HPDE6-E6E7 (cell line): Measurements from ENCODE around the gene SPAG8.
A peak's percentile ranks its signal among the peaks of the same experiment; 100 is the strongest.

Experiments used
- DNase-seq: peaks from one replicate; pipeline ENCODE4 v3.0.0; 2011; ENCODE audit warnings: missing footprints; ENCODE audit errors: extremely low spot score

The SPAG8 gene

DNA sequence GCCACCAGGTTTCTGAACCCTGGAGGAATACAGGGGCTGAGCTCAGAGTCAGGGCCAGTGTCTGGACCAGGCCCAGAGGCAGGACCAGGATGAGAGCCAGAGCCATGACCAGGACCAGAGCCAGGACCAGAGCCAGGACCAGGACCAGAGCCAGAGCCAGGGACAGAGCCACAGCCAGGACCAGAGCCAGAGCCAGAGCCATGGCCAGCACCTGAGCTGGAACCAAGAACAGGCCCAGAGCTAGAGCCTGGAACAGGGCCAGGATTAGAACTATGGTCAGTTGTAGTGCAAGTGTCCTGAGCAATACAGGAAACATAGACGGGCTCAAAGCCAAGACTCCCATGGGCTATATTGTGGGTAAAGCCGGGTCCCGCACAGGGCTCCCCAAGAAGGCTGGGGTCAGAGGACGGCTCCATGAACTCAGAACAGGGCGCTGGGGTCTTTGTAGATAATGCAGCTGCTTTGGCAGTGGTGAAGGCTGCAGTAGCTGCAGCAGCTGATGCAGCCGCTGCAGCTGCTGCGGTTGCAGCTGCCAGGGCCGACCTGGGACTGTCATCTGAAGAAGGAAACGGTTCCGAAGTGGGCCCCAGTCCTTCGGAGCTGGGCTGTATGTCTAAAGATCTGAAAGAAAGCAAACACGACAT, 559 bp downstream of the SPAG8 start:
- no peak for DNase-seq

DNA sequence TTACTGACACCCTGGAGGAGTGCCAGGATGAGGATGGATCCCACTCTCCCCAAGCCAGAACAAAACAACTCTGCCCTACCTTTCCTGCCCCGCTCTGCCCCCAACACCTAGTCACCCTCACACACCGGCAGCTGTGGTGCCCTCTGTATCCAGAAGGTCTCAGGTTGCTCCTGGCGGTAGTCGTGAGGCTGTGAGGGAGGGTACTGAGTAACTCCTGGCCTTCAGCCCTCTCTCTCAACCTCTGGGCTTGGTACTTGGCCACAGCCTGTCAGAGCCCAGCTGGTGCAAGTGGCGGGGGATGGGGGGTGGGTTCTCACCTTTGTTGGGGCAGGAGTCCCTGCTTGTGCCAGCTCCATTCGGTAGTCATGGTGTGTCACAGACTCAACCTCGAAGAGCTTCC, 1.9 kb downstream of the SPAG8 start:
- DNase-seq, result no peak

DNA sequence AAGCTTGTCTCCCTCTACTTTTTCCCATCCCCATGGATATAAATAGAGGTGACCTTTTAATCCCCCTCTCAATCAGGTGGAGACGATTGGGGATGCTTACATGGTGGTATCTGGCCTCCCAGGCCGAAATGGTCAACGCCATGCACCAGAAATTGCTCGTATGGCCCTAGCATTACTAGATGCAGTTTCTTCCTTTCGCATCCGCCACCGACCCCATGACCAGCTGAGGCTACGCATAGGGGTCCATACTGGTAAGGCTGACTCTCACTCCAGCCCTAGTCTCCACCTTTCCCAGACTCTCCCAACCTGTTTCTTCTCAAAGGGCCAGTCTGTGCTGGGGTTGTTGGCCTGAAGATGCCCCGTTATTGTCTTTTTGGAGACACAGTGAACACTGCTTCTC, 3.6 kb downstream of the SPAG8 start:
- DNase-seq, result no peak

DNA sequence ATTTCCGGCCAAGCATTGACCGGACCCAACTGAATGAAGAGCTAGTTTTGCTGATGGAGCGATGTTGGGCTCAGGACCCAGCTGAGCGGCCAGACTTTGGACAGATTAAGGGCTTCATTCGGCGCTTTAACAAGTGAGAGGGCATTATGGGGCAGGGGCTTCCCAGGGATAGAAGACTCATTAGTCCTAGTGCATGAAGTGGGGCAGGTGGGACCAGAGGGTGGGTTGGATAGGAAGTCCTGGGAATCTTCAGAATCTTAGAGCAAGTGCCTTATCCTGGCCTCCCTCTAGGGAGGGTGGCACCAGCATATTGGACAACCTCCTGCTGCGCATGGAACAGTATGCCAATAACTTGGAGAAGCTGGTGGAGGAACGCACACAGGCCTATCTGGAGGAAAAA, 6.0 kb downstream of the SPAG8 start:
- no peak for DNase-seq

DNA sequence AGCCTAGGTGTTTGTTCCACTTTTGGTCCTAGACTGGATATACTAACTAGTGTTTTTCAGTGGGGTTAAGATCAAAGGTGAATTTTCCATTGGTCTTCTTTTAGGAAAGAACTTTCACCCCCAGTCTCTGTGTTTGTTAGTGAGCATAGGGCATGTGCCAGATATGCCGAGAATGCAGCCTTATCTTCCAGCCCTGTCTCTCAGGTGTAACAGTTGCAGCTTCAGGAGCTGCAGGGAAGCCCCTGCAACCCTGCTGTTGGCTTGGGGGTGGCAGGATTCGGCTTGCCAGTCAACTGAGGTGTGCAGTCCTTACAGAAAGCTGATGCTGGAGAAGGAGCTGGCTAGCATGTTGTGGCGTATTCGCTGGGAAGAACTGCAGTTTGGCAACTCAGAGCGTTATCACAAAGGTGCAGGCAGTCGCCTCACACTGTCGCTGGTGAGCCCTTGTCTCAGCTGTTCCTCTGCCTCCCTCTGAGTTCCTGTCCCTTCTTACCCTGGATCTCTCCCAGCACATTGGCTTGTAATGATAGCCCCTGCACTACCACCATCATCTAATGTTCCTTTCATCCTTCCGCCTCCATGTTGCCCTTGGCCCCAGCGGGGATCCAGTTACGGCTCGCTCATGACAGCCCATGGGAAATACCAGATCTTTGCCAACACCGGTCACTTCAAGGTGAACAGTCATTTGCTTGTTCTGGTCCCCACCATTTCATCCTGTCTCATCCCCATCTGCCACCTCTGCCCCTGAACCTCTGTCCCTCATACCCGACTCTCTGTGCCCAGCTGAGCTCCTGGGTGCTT, 10.5 kb downstream of the SPAG8 start:
- no peak for DNase-seq

DNA sequence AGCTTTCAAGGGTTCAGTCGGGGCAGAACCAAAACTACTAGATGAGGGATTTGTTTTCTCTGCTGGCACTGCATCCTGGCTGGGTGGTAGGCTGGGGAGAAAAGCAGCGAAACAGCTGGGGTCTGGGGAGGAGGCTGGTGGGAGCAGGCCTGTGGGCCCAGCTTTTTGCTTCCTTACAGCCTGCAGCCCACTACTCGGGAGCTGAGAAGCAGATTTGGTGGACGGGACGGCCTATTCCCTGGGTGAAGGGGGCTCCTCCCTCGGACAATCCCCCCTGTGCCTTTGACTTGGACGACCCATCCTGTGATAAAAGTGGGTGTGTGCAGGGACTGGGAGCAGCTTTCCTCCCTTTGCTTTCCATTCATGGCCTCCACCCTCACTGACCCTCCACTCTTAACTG, 11.5 kb downstream of the SPAG8 start:
- no peak for DNase-seq

DNA sequence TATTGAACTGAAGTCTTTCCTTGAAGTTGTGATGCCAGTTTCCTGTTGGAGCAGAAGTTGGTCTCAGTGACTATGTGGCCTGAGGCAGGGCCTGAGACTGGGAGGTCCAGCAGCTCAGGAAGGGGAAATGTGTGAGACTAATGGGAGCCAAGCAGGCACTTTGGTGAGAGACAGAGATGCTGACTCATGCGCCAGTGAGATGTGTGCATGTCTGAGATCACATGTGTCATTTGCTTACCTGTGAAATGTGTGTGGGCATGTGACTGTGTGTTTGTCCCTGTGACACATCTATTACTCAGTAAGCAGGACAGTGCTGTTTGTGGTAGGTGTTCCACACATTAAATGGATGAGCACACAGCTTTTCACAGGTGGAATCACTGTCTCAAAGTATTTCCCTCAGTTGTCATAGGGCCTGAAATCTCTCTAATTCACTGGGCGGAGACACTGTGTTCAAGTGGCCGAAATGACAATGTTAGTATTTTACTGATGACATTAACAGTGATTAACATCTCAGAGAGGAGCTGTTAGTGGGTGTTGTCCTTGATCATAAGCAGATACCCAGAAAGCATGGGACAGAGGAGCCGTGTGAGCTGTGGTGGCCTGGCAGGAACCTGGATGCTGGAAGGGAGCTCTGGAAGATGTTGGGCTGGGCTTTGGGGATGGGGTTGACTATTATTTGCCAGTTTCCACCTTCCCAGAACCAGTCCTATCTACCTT, 13.2 kb downstream of the SPAG8 start:
- DNase-seq, result peak; percentile 86

DNA sequence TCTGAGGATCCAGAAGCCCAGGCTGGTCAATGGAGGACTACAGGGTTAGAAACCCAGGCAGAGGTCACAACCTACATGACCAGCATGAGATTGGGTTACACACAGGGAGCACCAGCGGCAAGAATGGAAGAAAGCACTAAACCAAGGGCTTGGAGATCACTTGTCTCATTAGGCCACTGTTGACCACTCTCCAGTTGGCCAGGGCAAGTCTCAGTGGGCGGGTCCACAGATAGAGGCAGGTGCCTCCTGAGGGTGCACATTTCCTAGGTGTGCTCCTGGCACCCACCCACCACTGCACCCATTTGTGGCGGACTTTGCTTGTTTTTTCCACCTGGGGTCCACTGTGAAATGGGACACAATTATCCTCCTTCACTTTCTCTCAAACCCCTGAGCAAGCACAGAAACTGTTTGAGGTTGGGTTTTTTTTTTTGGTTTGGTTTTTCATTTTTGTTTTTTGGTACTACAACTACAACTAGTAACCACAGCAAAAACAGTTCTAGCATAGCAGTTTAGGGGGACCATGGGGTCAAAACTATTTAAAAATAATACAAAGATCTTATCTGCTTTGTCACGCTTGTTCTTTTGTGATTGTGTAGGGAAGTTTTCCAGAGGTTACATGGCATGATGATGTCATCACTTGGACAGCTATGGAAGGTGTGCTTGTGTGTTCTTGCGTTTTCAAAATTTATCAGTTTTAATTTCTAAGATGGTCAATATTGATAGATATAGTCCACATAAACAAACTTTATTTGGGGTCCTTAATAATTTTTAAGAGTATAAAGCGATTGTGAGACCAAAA, 14.6 kb downstream of the SPAG8 start:
- DNase-seq, result no peak

DNA sequence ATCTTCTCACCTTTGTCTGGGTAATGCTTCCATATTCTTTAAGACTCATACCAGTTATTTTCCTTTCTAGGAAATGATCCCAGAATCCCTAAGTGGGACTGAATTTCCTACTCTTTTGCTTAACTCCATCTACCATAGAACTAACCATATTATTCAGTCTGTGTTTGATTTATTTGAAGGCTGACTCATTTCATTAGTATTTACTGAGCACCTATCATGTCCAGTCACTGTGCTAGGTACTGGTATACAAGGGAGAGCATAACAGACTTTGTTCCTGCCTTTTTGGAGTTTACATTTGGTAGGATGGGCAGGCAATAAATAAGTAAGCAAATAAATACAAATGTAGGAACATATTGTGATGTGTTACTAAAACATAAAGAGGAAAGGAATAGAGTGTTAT, 16.4 kb downstream of the SPAG8 start:
- no peak for DNase-seq

DNA sequence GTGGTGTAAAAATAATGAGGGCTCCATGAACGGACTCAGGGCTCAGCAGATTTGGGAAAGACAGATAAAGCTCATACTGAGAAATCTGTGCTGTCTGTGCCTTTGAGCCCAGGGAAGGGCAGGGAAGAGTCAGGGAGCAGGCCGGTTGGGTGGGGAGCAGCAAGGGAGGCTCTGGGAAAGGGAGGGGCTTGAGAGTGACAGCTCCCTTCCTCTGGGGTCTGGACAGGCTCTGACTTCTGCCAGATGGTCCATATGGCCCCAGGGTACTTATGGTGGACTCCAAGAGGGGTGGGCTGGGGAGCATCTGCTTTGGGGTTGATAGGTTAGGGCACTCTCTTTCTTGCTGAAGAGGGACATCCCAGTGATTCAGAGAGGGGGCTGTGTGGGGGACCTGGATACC, 18.6 kb downstream of the SPAG8 start:
- no peak for DNase-seq

DNA sequence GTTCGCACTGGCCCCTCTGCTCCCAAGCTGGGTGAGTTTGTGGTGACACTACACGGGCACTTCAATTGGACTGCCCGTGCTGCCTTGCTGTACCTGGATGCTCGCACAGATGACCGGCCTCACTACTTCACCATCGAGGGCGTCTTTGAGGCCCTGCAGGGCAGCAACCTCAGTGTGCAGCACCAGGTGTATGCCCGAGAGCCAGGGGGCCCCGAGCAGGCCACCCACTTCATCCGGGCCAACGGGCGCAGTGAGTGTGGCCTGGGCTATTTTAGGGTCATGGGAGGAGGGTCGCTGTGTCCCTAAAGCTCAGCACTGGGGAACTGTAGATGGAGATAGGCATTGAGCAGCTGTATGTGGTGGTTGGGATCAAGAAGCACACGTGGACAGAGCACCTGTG, 19.2 kb downstream of the SPAG8 start:
- DNase-seq, result no peak

DNA sequence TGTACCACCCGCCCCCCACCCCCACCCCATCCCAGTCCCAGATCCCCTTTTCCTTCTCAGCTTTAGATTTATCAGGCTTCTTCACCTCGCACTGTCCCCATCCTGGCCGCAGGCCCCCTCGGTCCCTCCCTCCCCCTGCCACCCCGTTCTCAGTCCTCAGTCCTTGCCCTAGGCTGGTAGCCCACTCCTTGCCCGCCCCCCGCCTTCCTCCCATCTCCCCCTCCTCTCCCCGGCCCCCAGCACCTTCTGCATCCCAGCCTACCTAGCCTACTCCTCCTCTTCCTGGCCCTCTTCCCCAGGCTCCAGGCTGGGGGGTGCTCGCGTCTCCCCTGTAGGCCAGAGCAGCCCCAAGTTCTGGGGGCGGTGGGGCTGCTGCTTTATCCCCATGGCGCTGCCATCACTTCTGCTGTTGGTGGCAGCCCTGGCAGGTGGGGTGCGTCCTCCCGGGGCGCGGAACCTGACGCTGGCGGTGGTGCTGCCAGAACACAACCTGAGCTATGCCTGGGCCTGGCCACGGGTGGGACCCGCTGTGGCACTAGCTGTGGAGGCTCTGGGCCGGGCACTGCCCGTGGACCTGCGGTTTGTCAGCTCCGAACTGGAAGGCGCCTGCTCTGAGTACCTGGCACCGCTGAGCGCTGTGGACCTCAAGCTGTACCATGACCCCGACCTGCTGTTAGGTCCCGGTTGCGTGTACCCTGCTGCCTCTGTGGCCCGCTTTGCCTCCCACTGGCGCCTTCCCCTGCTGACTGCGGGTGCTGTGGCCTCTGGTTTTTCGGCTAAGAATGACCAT, 19.8 kb downstream of the SPAG8 start:
- no peak for DNase-seq

DNA sequence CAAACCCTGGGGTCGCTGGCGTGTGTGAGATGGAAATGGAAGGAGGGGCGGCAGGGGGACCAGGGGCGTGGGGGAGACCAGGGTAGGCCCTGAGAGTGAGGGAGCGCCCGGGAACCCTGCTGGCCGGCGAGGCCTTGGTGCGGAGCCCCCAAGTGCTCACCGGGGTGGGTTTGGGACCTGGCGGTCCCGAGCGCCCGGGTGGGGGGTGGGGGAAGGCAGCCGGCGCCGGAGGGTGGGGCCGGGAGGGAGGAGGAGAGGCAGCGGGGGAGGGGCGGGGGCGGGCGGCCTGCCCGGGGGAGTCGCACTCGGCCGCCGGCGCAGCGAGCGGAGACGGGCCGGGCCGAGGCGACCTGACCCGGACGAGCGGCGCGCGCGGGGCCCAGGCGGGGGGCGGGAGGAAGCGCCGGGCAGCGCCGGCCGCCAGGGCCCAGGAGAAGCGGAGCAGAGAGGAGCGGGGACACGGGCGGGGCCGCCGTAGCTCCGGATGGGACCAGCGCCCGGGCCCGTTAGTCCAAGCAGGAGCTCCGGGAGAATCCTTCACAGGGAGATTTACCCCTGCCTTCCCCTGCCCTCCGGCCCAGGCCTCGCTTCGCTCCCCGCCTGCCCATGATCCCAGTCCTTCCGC, 20.7 kb downstream of the SPAG8 start, which contains the start of gene NPR2:
Gene NPR2, plus strand, starts transcription at position 295 of the 625 bp plus-strand sequence. CDS start 818 bp downstream, outside the sequence.
- DNase-seq, result no peak

DNA sequence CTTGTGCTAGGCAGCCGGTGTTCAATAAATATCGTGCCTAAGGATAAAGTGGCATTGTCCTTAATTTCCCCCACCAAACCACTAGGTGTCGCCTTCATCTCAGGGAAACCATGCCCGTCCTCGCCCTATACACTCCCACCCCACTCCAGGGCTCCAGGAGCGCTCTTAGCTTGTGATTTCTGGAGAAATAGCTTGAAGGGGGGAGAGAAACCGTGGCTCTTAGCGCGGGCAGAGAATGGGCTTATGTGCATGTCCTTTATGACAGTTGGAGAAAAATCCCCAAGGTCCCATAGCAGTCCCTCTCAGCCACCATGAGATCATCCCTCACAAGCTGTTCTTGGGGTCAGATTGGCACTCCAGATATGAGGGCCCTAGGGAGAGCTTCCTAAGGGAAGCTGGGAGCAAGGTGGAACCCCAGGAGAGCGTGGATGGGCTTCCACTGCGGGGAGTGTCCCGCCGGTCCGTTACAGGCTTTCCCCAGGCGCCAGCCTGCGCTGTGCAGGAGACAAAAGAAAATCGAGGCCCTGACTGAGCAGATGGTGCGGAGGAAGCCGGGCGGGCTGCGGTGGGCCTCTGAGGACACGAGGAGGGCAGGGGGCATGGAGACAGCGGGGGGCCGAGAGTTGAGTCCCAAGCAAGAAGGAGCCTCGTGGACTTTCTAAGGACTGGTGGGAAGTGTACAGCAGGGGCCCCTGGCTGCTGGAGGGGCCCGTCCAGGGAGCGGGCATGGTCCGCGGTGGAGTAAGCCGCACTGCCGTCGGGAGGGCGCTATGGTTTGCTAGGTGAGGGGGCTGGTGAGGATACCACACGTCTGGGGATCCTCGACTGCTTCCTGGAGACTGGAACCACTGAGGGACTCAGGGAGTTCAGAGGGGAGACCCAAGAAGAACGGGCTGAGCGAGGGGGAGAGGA, 21.4 kb downstream of the SPAG8 start:
- peak; percentile 89 for DNase-seq

DNA sequence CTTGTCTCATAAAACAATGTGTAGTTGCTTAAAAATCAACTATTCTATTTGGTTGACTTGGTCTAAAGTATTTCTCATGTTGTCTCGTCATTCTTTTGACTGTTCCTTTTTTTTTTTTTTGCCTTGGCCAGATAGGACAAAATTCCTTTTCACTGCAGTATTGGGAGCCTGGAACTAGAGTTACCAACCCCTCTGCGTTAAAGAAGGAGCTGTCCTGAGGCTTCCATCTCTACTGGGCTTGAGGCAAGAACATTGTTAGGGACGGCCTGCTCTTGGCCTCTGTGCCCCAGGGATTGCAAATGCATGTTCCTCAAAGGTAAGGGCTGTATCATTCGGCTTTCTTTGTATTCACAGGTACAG, 22.1 kb downstream of the SPAG8 start:
- no peak for DNase-seq

DNA sequence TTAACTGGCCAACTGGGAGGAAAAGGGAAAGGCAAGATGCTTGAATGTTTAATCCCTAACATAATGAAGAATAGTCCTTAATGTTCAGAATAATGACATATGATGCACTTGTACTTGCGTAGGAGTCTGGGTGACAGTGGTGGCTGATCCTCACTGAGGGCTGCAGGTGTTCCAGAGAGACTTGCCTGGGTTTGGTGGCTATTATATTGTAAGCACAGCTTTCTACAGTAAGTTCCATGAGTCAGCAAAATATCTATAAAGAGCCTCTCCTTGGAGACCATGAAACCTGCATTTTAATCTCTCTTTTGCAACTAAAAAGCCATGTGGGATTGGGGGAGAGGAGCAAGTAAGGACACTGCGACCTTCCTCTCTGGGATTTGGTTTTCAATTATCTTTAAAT, 22.5 kb downstream of the SPAG8 start:
- no peak for DNase-seq

DNA sequence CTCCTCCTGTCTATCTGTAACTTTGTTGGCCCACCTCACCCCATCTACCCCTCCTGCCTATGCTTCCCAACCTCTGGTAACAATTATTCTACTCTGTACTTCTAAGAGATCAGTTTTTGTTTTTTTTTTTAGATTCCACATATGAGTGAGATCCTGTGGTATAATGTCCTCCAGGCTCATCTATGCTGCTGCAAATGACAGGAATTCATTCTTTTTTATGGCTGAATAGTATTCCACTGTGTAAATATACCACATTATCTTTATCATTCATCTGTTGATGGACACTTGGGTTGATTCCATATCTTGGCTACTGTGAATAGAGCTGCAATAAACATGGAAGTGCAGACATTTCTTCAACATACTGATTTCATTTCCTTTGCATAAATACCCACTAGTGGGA, 28.6 kb downstream of the SPAG8 start:
- no peak for DNase-seq

DNA sequence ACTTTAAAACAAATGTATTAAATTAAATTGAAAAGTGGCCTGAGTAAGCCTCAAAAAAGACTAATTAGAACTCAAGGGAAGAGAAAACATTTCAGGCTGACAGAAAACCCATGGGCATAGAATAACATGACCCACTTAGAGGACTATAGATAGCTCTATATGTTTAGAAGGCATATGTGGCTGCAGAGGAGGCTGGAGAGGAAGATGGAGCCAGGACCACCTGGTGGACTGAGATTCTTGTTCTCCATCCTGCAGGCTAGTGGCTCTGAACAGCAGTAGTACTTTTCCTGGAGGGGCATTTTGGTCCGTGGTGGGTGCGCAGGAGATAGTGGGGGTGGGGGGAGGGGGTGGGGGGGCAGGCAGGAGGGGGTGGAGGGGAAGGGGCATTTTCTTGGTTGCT, 31.0 kb downstream of the SPAG8 start:
- DNase-seq, result no peak

DNA sequence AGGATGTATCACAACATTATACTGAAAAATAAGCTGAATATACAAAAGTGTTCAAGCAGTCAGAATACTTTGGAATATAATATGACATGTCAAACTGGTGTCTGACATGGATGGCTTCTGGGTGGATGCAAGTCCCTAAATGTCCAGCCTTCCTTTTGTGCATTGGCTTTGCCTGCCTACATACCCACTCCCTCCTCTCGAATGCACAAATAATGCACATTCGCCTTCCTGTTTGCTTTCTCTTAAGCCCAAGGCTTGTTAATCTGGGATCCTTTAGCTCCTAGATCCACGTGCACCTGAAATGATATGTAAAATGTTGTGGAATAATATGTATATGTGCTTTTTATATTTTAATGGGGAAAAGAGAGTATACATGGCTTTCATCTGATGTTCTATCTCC, 33.6 kb downstream of the SPAG8 start:
- DNase-seq, result no peak

DNA sequence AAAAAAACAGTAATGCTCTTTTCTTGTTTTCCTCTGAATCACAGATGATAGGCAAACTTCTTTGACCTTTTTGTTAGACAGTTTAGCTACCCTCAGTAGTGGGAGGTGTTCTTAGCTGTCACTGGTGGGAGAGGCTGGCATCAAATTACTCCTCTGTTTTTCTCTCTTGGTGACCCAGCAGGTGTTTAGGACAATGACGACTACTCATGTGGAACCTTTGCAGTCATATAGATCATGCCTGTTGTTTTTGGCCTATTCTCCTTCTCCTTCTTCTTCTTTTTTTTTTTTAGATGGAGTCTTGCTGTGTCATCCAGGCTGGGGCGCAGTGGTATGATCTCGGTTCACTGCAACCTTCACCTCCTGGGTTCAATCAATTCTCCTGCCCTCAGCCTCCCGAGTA, 36.0 kb downstream of the SPAG8 start:
- no peak for DNase-seq
